GM23248 (cell line): Measurements from ENCODE around the gene OSBPL5. TPM values are rescaled to one million over a fixed set of nuclear protein-coding genes. Genes with fewer than 3 reads are reported as not detected.

Source experiments
- DNase-seq: peaks from one replicate; pipeline ENCODE4 v3.0.0-alpha.2; 2015
- H2AFZ ChIP-seq: fragments of 200-600 bp; sonication (generic); 2 replicates; pipeline ENCODE4 v1.6.1; 2016; ENCODE audit warnings: antibody characterized with exemption
- H3F3A ChIP-seq: fragments of 200-600 bp; sonication (generic); 2 replicates; pipeline ENCODE4 v1.6.1; 2016; ENCODE audit warnings: mild to moderate bottlenecking, antibody characterized with exemption, mixed run types; ENCODE audit not compliant: insufficient read depth
- H3K27ac ChIP-seq: fragments of 200-600 bp; sonication (generic); 2 replicates; pipeline ENCODE4 v1.5.1; 2016; ENCODE audit warnings: mild to moderate bottlenecking
- H3K27me3 ChIP-seq: fragments of 200-600 bp; sonication (generic); replicated peaks from 2 replicates; pipeline ENCODE4 v1.6.1; 2016; ENCODE audit warnings: mild to moderate bottlenecking; ENCODE audit not compliant: insufficient read depth
- H3K36me3 ChIP-seq: fragments of 200-600 bp; sonication (generic); 2 replicates; pipeline ENCODE4 v1.6.1; 2016; ENCODE audit warnings: low read depth, mild to moderate bottlenecking
- H3K4me1 ChIP-seq: fragments of 200-600 bp; sonication (generic); 2 replicates; pipeline ENCODE4 v1.6.1; 2016; ENCODE audit warnings: mild to moderate bottlenecking; ENCODE audit not compliant: insufficient read depth
- H3K4me2 ChIP-seq: fragments of 200-600 bp; sonication (generic); one replicate; pipeline ENCODE4 v1.6.1; 2016; ENCODE audit warnings: mild to moderate bottlenecking; ENCODE audit not compliant: unreplicated experiment
- H3K4me3 ChIP-seq: fragments of 200-600 bp; sonication (generic); 2 replicates; pipeline ENCODE4 v1.5.1; 2016; ENCODE audit warnings: mild to moderate bottlenecking
- H3K79me2 ChIP-seq: fragments of 200-600 bp; sonication (generic); 2 replicates; pipeline ENCODE4 v1.6.1; 2016; ENCODE audit warnings: mild to moderate bottlenecking; ENCODE audit not compliant: insufficient read depth
- H3K9ac ChIP-seq: fragments of 200-600 bp; sonication (generic); 2 replicates; pipeline ENCODE4 v1.6.1; 2016; ENCODE audit warnings: mild to moderate bottlenecking
- H3K9me2 ChIP-seq: fragments of 200-600 bp; sonication (generic); 2 replicates; pipeline ENCODE4 v1.6.1; 2016; ENCODE audit warnings: mixed run types, mild to moderate bottlenecking, moderate library complexity; ENCODE audit not compliant: insufficient read depth
- H3K9me3 ChIP-seq: fragments of 200-600 bp; sonication (generic); one replicate; pipeline ENCODE4 v1.6.1; 2017; ENCODE audit warnings: low read depth
- H4K20me1 ChIP-seq: fragments of 200-600 bp; sonication (generic); 2 replicates; pipeline ENCODE4 v1.6.0; 2016; ENCODE audit not compliant: insufficient read depth
- EZH2 ChIP-seq: fragments of 200-600 bp; sonication (generic); IDR thresholded peaks from 2 replicates; pipeline ENCODE4 v1.6.1; 2018; ENCODE audit warnings: antibody characterized with exemption, mild to moderate bottlenecking; ENCODE audit not compliant: insufficient read depth, poor library complexity, severe bottlenecking
- EZH2phosphoT487 ChIP-seq: fragments of 200-600 bp; sonication (generic); IDR thresholded peaks from 2 replicates; pipeline ENCODE4 v1.6.1; 2018; ENCODE audit warnings: antibody characterized with exemption, moderate library complexity, mild to moderate bottlenecking, low read depth; ENCODE audit not compliant: insufficient read depth
- WGBS, 2 experiments: methylation state at CpG; one replicate each; pipeline ENCODE4 v1.1.6; 2015 to 2017; ENCODE audit warnings: low lambda C conversion rate in 2 of 2, low coverage in 1 of 2; ENCODE audit errors: missing lambda C conversion rate in 2 of 2; 5-methylcytosine and 5-hydroxymethylcytosine counted together
- in situ Hi-C: fragments of 300-500 bp; cut with MboI; formaldehyde crosslinking; loops from 2 replicates; pipeline ENCODE4 v1.15.0; 2020
- polyA plus RNA-seq: library from polyadenylated mRNA; unstranded; fragments of >200 nt; fragmentation: Nextera tagmentation; extraction: Ambion mirVana; gene quantifications from 2 replicates; pipeline ENCODE4 v1.2.1, GENCODE V29; 2016
- total RNA-seq: library from RNA; depleted of rRNA; stranded (reverse); fragments of >200 nt; shearing (Covaris generic); gene quantifications from 2 replicates; pipeline ENCODE4 v1.2.3, GENCODE V29; 2014

Gene OSBPL5
- total and polyA plus RNA-seq, 2 experiments from 2014 or later, result 27.9 to 57.6 TPM

GRCh38 chr11:3139086-3139440 is 26.0 kb downstream of the OSBPL5 start:
- no peak overlapping the region for H3K4me2 ChIP-seq
- H2AFZ ChIP-seq, result no peak overlapping the region
- DNase-seq, result no peak
- H4K20me1 ChIP-seq, result no peaks in the 10 kb centered on the region
- in situ Hi-C loops, result no loop called here
- no peak overlapping the region for H3K27ac ChIP-seq
- 51 to 57% methylated on average over 8 of the region's 8 CpGs for WGBS, 2 experiments
- H3K79me2 ChIP-seq, result peaks cover 75% of the 10 kb centered on the region
- no peaks in the 10 kb centered on the region for H3K27me3 ChIP-seq
- H3K9me2 ChIP-seq, result no peaks in the 10 kb centered on the region
- no peaks in the 10 kb centered on the region for H3K9me3 ChIP-seq
- no peak overlapping the region for H3K4me3 ChIP-seq
- TF ChIP-seq EZH2 (no peak), EZH2phosphoT487 (no peak)
- H3K36me3 ChIP-seq, result no peaks in the 10 kb centered on the region
- no peaks in the 10 kb centered on the region for H3K4me1 ChIP-seq
- H3F3A ChIP-seq, result no peaks in the 10 kb centered on the region
- no peak overlapping the region; the same call in 1 of the 2 replicates for H3K9ac ChIP-seq

- Histone ChIP-seq H3K4me3 (no peak overlapping the region), H3K4me1 (no peaks in the 10 kb centered on the region), H3K36me3 (no peaks in the 10 kb centered on the region), H3K79me2 (peaks cover 71% of the 10 kb centered on the region), H3F3A (no peaks in the 10 kb centered on the region), H3K4me2 (no peak overlapping the region), H3K27me3 (no peaks in the 10 kb centered on the region), H3K27ac (no peak overlapping the region), H2AFZ (no peak overlapping the region), H3K9me2 (no peaks in the 10 kb centered on the region), H4K20me1 (no peaks in the 10 kb centered on the region), H3K9me3 (no peaks in the 10 kb centered on the region), H3K9ac (no peak overlapping the region)
- 72 to 74% methylated on average over 23 to 27 of the region's 28 CpGs for WGBS, 2 experiments
- TF ChIP-seq EZH2 (no peak), EZH2phosphoT487 (no peak)
- no peak for DNase-seq
- in situ Hi-C loops, result no loop called here
Observed at GRCh38 chr11:3138178-3139085, 26.7 kb downstream of the OSBPL5 start.

DNA sequence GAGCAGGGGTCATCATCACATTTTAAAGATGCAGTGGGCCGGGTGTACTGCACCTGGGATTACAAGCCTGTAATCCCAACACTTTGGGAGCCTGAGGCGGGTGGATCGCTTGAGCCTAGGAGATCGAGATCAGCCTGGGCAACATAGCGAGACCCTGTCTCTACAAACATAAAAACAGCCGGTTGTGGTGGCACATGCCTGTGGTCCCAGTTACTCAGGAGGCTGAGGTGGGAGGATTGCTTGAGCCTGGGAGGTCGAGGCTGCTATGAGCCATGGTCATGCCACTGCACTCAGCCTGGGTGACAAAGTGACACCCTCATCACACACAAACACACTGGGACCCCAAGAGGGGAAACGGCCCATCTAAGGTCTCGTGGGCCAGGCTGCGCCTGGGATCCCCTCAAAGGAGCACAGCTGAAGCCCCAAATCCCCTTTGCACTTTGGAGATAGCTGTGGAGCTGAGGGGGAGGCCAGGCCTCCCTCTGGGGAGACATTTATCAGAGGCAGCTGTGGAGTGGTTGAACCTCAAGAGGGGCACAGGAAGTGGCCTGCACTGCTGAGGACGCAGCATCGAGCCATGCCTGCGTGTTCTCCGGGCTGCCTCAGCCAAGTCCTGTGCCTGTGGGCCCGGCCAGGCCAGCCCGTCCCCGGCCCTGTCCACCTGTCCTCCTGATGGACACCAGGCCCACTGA is 27.5 kb downstream of the OSBPL5 start:
- in situ Hi-C loops, result no loop called here
- 93 to 94% methylated on average over 15 to 17 of the region's 17 CpGs for WGBS, 2 experiments
- no peak overlapping the region for H3K9ac ChIP-seq
- TF ChIP-seq EZH2phosphoT487 (no peak), EZH2 (no peak)
- no peaks in the 10 kb centered on the region for H3K27me3 ChIP-seq
- no peak overlapping the region for H3K4me2 ChIP-seq
- no peak overlapping the region for H3K27ac ChIP-seq
- H2AFZ ChIP-seq, result no peak overlapping the region
- no peaks in the 10 kb centered on the region for H4K20me1 ChIP-seq
- no peaks in the 10 kb centered on the region for H3K4me1 ChIP-seq
- H3F3A ChIP-seq, result no peaks in the 10 kb centered on the region
- no peaks in the 10 kb centered on the region for H3K9me2 ChIP-seq
- H3K79me2 ChIP-seq, result peaks cover 72% of the 10 kb centered on the region
- H3K9me3 ChIP-seq, result no peaks in the 10 kb centered on the region
- DNase-seq, result no peak
- H3K36me3 ChIP-seq, result no peaks in the 10 kb centered on the region
- H3K4me3 ChIP-seq, result no peak overlapping the region

DNA sequence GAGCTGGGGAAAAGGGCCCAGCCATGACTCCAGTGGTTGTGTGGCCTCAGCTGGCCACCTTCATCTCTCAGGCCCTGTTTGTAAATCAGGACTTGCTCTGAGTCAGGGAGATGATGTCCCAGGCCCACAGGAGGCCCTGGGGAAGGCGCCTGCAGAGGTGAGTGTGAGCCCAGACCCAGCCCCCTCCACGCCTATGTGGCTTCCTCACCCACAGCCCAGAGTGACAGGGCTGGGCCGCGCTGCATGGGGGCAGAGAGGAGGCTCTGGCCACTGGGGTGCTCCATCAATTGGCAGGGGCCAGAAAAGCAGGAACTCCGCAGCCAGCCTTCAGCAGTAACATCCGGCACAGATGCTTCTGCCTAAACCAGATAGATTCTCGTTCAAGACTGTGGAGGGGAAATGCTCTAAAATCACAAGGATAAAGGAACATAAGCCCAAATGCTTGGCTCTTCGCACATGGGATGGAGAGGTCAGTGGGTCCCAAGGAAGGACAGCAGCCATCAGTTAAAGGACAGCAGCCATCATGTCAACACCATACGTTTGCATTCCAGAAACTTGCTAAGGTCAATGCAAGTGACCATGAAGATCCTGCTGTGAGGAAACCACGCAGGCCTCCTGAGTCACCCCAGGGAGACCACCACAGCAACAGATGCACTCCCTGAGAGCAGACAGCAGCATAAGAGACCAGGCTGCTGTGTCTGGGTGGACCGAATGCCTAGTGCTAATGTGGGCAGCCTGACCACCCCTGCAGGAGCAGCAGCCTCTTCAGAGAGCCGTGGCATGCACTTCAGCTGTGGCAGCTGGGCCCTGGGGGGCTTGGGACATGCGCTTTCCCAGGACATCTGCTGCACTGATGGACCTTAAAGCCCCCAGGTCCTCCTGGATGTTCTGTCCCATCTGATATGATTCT is 28.3 kb downstream of the OSBPL5 start:
- Histone ChIP-seq H4K20me1 (no peaks in the 10 kb centered on the region), H2AFZ (no peak overlapping the region), H3K79me2 (peaks cover 64% of the 10 kb centered on the region), H3K4me3 (no peak overlapping the region), H3K9me3 (no peaks in the 10 kb centered on the region), H3K4me2 (no peak overlapping the region), H3K27me3 (no peaks in the 10 kb centered on the region), H3K36me3 (no peaks in the 10 kb centered on the region), H3K9ac (no peak overlapping the region), H3K4me1 (no peaks in the 10 kb centered on the region), H3K27ac (no peak overlapping the region), H3F3A (no peaks in the 10 kb centered on the region), H3K9me2 (no peaks in the 10 kb centered on the region)
- DNase-seq, result no peak
- 91 to 96% methylated on average over 12 to 13 of the region's 13 CpGs for WGBS, 2 experiments
- in situ Hi-C loops, result no loop called here
- TF ChIP-seq EZH2, result no peak
- TF ChIP-seq EZH2phosphoT487, result no peak
